Suprapubic skin (tissue), 4 donors: Measurements from ENCODE around the gene PPP1R27. TPM values are rescaled to one million over a fixed set of nuclear protein-coding genes. Genes with fewer than 3 reads are reported as not detected.

ENCODE experiments used
- DNase-seq, 2 donors: peaks; one replicate each; pipeline ENCODE4 v3.0.0-alpha.2; 2019; ENCODE audit warnings: low spot score in 2 of 2
- H3K27ac ChIP-seq: fragments of 200-600 bp; sonication (generic); one replicate; pipeline ENCODE4 v1.5.1; 2019
- H3K27me3 ChIP-seq: fragments of 200-600 bp; sonication (generic); one replicate; pipeline ENCODE4 v1.5.1; 2019
- H3K36me3 ChIP-seq: fragments of 200-600 bp; sonication (generic); one replicate; pipeline ENCODE4 v1.5.1; 2019
- H3K4me1 ChIP-seq: fragments of 200-600 bp; sonication (generic); one replicate; pipeline ENCODE4 v1.5.1; 2019
- H3K4me3 ChIP-seq: fragments of 200-600 bp; sonication (generic); one replicate; pipeline ENCODE4 v1.5.1; 2019; ENCODE audit warnings: mild to moderate bottlenecking
- H3K9me3 ChIP-seq: fragments of 200-600 bp; sonication (generic); one replicate; pipeline ENCODE4 v1.5.1; 2019
- CTCF ChIP-seq, 2 donors: fragments of 200-600 bp in 1 of 2; fragments of 450-650 bp in 1 of 2; sonication (generic) in 1 of 2; IDR thresholded peaks; one replicate each; pipeline ENCODE4 v1.5.1; 2016 to 2019; ENCODE audit warnings: antibody characterized with exemption in 2 of 2, mild to moderate bottlenecking in 1 of 2, moderate library complexity in 1 of 2
- EP300 ChIP-seq: sonication (generic); formaldehyde crosslinking; IDR thresholded peaks from one replicate; pipeline ENCODE4 v1.6.1; 2017; ENCODE audit warnings: antibody characterized with exemption
- POLR2A ChIP-seq, 2 donors: fragments of 450-650 bp; IDR thresholded peaks; one replicate each; pipeline ENCODE4 v1.6.1; 2017; ENCODE audit warnings: antibody characterized with exemption in 2 of 2, mild to moderate bottlenecking in 2 of 2, moderate library complexity in 2 of 2
- POLR2AphosphoS5 ChIP-seq, 3 donors: sonication (generic); formaldehyde crosslinking; IDR thresholded peaks; one replicate each; pipeline ENCODE4 v1.6.1; 2017; ENCODE audit warnings: antibody characterized with exemption in 3 of 3
- WGBS: methylation state at CpG from one replicate; pipeline ENCODE4 v1.1.5; 2018; 5-methylcytosine and 5-hydroxymethylcytosine counted together
- total RNA-seq, 4 donors: library from RNA; depleted of rRNA; stranded (reverse); fragments of >200 nt; gene quantifications; one replicate each; pipeline ENCODE4 v1.1.0, GENCODE V29; 2016

PPP1R27 gene
- total RNA-seq, 4 donors from 2014 or later, result 1.3 TPM; not detected in 3

- H3K27ac ChIP-seq, result no peak overlapping the region
- no peak for DNase-seq
- WGBS, result 80% methylated on average over 8 of the region's 8 CpGs
- peaks cover 78% of the 10 kb centered on the region for H3K27me3 ChIP-seq
- no peak overlapping the region for H3K4me3 ChIP-seq
- H3K36me3 ChIP-seq, result no peaks in the 10 kb centered on the region
- H3K9me3 ChIP-seq, result no peaks in the 10 kb centered on the region
- peaks cover 2% of the 10 kb centered on the region for H3K4me1 ChIP-seq
- TF ChIP-seq CTCF (IDR thresholded peaks at IDR 0.05) (no peak), EP300 (no peak), POLR2AphosphoS5 (IDR thresholded peaks at IDR 0.05) (no peak), POLR2A (IDR thresholded peaks at IDR 0.05) (no peak)
Observed at GRCh38 chr17:81810476-81810875, 24.4 kb downstream of the PPP1R27 start.

GRCh38 chr17:81809556-81809998, 25.3 kb downstream of the PPP1R27 start:
- no peak for TF ChIP-seq EP300
- TF ChIP-seq POLR2A (IDR thresholded peaks at IDR 0.05), result no peak
- TF ChIP-seq CTCF (IDR thresholded peaks at IDR 0.05), result no peak
- no peak for TF ChIP-seq POLR2AphosphoS5 (IDR thresholded peaks at IDR 0.05)
- H3K36me3 ChIP-seq, result no peaks in the 10 kb centered on the region
- no peaks in the 10 kb centered on the region for H3K9me3 ChIP-seq
- DNase-seq, result no peak
- 80% methylated on average over 4 of the region's 7 CpGs for WGBS
- no peak overlapping the region for H3K27ac ChIP-seq
- no peak overlapping the region for H3K4me3 ChIP-seq
- peaks cover 87% of the 10 kb centered on the region for H3K27me3 ChIP-seq
- peaks cover 7% of the 10 kb centered on the region for H3K4me1 ChIP-seq

GRCh38 chr17:81808778-81809555, 25.9 kb downstream of the PPP1R27 start:
- Histone ChIP-seq H3K4me1 (peaks cover 13% of the 10 kb centered on the region), H3K4me3 (no peak overlapping the region), H3K27me3 (peaks cover 92% of the 10 kb centered on the region), H3K36me3 (no peaks in the 10 kb centered on the region), H3K9me3 (no peaks in the 10 kb centered on the region), H3K27ac (no peak overlapping the region)
- DNase-seq, result no peak
- TF ChIP-seq POLR2A (IDR thresholded peaks at IDR 0.05) (no peak), POLR2AphosphoS5 (IDR thresholded peaks at IDR 0.05) (no peak), CTCF (IDR thresholded peaks at IDR 0.05) (no peak), EP300 (no peak)
- 75% methylated on average over 16 of the region's 20 CpGs for WGBS

- Histone ChIP-seq H3K4me3 (no peak overlapping the region), H3K4me1 (peaks cover 21% of the 10 kb centered on the region), H3K27me3 (peaks cover 98% of the 10 kb centered on the region), H3K27ac (no peak overlapping the region), H3K36me3 (no peaks in the 10 kb centered on the region), H3K9me3 (no peaks in the 10 kb centered on the region)
- TF ChIP-seq CTCF (IDR thresholded peaks at IDR 0.05) (no peak), POLR2AphosphoS5 (IDR thresholded peaks at IDR 0.05) (no peak), EP300 (no peak), POLR2A (IDR thresholded peaks at IDR 0.05) (no peak)
- no CpG with 5 or more reads among the region's 13 CpGs for WGBS
- no peak for DNase-seq
Observed at GRCh38 chr17:81807839-81808238, 27.0 kb downstream of the PPP1R27 start.

- DNase-seq, result no peak
- H3K27ac ChIP-seq, result no peak overlapping the region
- TF ChIP-seq POLR2AphosphoS5 (IDR thresholded peaks at IDR 0.05) (no peak), CTCF (IDR thresholded peaks at IDR 0.05) (no peak), POLR2A (IDR thresholded peaks at IDR 0.05) (no peak), EP300 (no peak)
- no peaks in the 10 kb centered on the region for H3K9me3 ChIP-seq
- no peaks in the 10 kb centered on the region for H3K36me3 ChIP-seq
- H3K27me3 ChIP-seq, result peaks cover 99% of the 10 kb centered on the region
- 48% methylated on average over 7 of the region's 18 CpGs for WGBS
- H3K4me1 ChIP-seq, result peaks cover 21% of the 10 kb centered on the region
- no peak overlapping the region for H3K4me3 ChIP-seq
Observed at GRCh38 chr17:81807210-81807719, 27.6 kb downstream of the PPP1R27 start.
